ENCODE measurements around the gene SLC8A2.

GRCh38 chr19:47418692-47419029 is 53.0 kb downstream of the SLC8A2 start:
- TF ChIP-seq EZH2 (IDR thresholded peaks at IDR 0.05; ENCODE audit: low read length) (no peak), CTCF (optimal IDR thresholded peaks at IDR 0.05 in 1 of 3, IDR thresholded peaks at IDR 0.05 in 1 of 3, conservative IDR thresholded peaks at IDR 0.05 in 1 of 3; ENCODE audit: extremely low read depth in 1 of 3, insufficient read depth in 2 of 3, low read length in 3 of 3) (no peak)
